K562 (cell line): Measurements from ENCODE around the gene PCDHA7. TPM values are rescaled to one million over a fixed set of nuclear protein-coding genes. Genes with fewer than 3 reads are reported as not detected.

Source experiments
- ATAC-seq: fragments of 200-7000 bp; cut with Tn5 transposase; 3 replicates; pipeline ENCODE4 v1.9.1; 2020; ENCODE audit warnings: moderate library complexity
- BruUV-seq: library from RNA; stranded (reverse); fragments of 400-500 nt; replicated peaks from 2 replicates; lab custom pipeline; 2021; lab: Mats Ljungman, UMichigan
- CTCF ChIA-PET: fragments of 300-600 bp; formaldehyde crosslinking; extraction: SDS; loops from one replicate; lab custom pipeline; 2021; ENCODE audit warnings: low intra/inter-chr PET ratio; lab: Yijun Ruan, JAX
- POLR2A ChIA-PET: fragments of 300-600, 350-650 bp; sonication (Branson Sonifier 250); formaldehyde crosslinking; extraction: SDS; loops from one replicate; lab custom pipeline; 2021; ENCODE audit warnings: antibody characterized with exemption, inconsistent platforms; lab: Yijun Ruan, JAX
- DNase-seq, 4 experiments: peaks; one replicate each; pipeline versions ENCODE4 v3.0.0 to v3.0.0-alpha.2; 2011 to 2018; ENCODE audit warnings: low spot score in 3 of 4, mixed read lengths in 3 of 4; ENCODE audit errors: extremely low read depth in 1 of 4
- FAIRE-seq: peaks from 2 replicates; lab custom pipeline; 2011; peaks lifted over from hg19 to GRCh38; lab: Jason Lieb, UNC
- H2AFZ ChIP-seq: 2 replicates; pipeline ENCODE4 v1.6.0; 2011; ENCODE audit warnings: low read depth, low read length, control low read depth, inconsistent platforms
- H3K27ac ChIP-seq: fragments of 200-600 bp; 3 replicates; pipeline ENCODE4 v1.8.0; 2011; ENCODE audit warnings: low read depth, mild to moderate bottlenecking, control low read depth, inconsistent platforms, low read length, moderate library complexity, mixed read lengths; ENCODE audit errors: extremely low read depth
- H3K27me3 ChIP-seq, 2 experiments: fragments of 300-600 bp in 1 of 2; 2 replicates in 1 of 2; 3 replicates in 1 of 2; pipeline versions ENCODE4 v1.6.0 to v1.8.0; 2011; ENCODE audit warnings: inconsistent platforms in 2 of 2, low read length in 2 of 2, mild to moderate bottlenecking in 1 of 2, mixed read lengths in 1 of 2, moderate library complexity in 1 of 2; ENCODE audit not compliant: control insufficient read depth in 2 of 2, insufficient read depth in 2 of 2
- H3K36me3 ChIP-seq: fragments of 300-600 bp; 3 replicates; pipeline ENCODE4 v1.8.0; 2011; ENCODE audit warnings: mild to moderate bottlenecking, low read length, inconsistent platforms; ENCODE audit not compliant: control insufficient read depth, insufficient read depth
- H3K4me1 ChIP-seq, 2 experiments: fragments of 200-600 bp in 1 of 2; replicated peaks in 1 of 2; 2 replicates in 1 of 2; 3 replicates in 1 of 2; pipeline versions ENCODE4 v1.5.1 to v1.8.0; 2011; ENCODE audit warnings: inconsistent platforms in 2 of 2, low read length in 2 of 2, mild to moderate bottlenecking in 1 of 2, mixed read lengths in 1 of 2, moderate library complexity in 1 of 2; ENCODE audit not compliant: control insufficient read depth in 2 of 2, insufficient read depth in 2 of 2
- H3K4me2 ChIP-seq: 2 replicates; pipeline ENCODE4 v1.6.1; 2011; ENCODE audit warnings: low read length, control low read depth, inconsistent platforms, mixed read lengths; ENCODE audit not compliant: insufficient read depth
- H3K4me3 ChIP-seq: fragments of 200-600 bp; sonication (generic), shearing (Covaris generic); 2 replicates; pipeline ENCODE4 v1.5.1; 2016; ENCODE audit warnings: control low read depth, inconsistent platforms
- H3K79me2 ChIP-seq: fragments of 200-600 bp; 3 replicates; pipeline ENCODE4 v1.8.0; 2011; ENCODE audit warnings: low read length, inconsistent platforms; ENCODE audit not compliant: control insufficient read depth, insufficient read depth
- H3K9ac ChIP-seq, 2 experiments: 2 replicates each; pipeline versions ENCODE4 v1.6.0 to v1.6.1; 2011; ENCODE audit warnings: low read depth in 2 of 2, low read length in 2 of 2, control low read depth in 1 of 2, inconsistent platforms in 1 of 2, mild to moderate bottlenecking in 1 of 2, mixed read lengths in 1 of 2; ENCODE audit not compliant: insufficient read depth in 1 of 2
- H3K9me1 ChIP-seq: one replicate; pipeline ENCODE4 v1.6.0; 2011; ENCODE audit warnings: inconsistent platforms, mild to moderate bottlenecking, low read length, moderate library complexity; ENCODE audit not compliant: control insufficient read depth, insufficient read depth
- H3K9me3 ChIP-seq: replicated peaks from 2 replicates; pipeline ENCODE4 v1.5.1; 2011; ENCODE audit warnings: low read depth, low read length, inconsistent platforms; ENCODE audit not compliant: control insufficient read depth, insufficient read depth
- H4K20me1 ChIP-seq: replicated peaks from 2 replicates; pipeline ENCODE4 v1.6.1; 2011; ENCODE audit warnings: low read length, inconsistent platforms, mixed read lengths; ENCODE audit not compliant: control insufficient read depth, insufficient read depth
- CBFA2T3 ChIP-seq: fragments of 450-650 bp; IDR thresholded peaks from 2 replicates; pipeline ENCODE4 v1.6.1; 2017
- CBFB ChIP-seq: sonication (generic); formaldehyde crosslinking; IDR thresholded peaks from 2 replicates; pipeline ENCODE4 v1.4.0; 2020; ENCODE audit warnings: mild to moderate bottlenecking, missing genetic modification reagents
- ETS2 ChIP-seq: IDR thresholded peaks from 2 replicates; pipeline ENCODE4 v1.6.1; 2016; ENCODE audit warnings: borderline replicate concordance, missing genetic modification characterization, mild to moderate bottlenecking, moderate library complexity, missing compliant biosample characterization; ENCODE audit not compliant: poor library complexity, severe bottlenecking
- FOSL1 ChIP-seq: fragments of 200-800 bp; sonication (Bioruptor generic); conservative IDR thresholded peaks from 2 replicates; pipeline ENCODE4 v1.6.1; 2016; ENCODE audit warnings: missing genetic modification characterization, missing compliant biosample characterization
- FOXK2 ChIP-seq, 2 experiments: fragments of 450-650 bp; IDR thresholded peaks in 1 of 2; conservative IDR thresholded peaks in 1 of 2; 2 replicates each; pipeline ENCODE4 v1.6.1; 2016; ENCODE audit warnings: low read depth in 2 of 2, mild to moderate bottlenecking in 1 of 2
- GATA2 ChIP-seq: sonication (generic); formaldehyde crosslinking; IDR thresholded peaks from 2 replicates; pipeline ENCODE4 v1.4.0; 2020; ENCODE audit warnings: mild to moderate bottlenecking, missing genetic modification reagents
- LCOR ChIP-seq: sonication (generic); formaldehyde crosslinking; IDR thresholded peaks from 2 replicates; pipeline ENCODE4 v1.8.0; 2022; ENCODE audit warnings: mild to moderate bottlenecking, missing genetic modification reagents
- MYNN ChIP-seq, 2 experiments: sonication (generic); formaldehyde crosslinking in 1 of 2; IDR thresholded peaks; 2 replicates each; pipeline versions ENCODE4 v1.5.0 to v1.6.1; 2016 to 2020; ENCODE audit warnings: antibody characterized with exemption in 1 of 2, missing genetic modification reagents in 1 of 2
- NRF1 ChIP-seq, 2 experiments: fragments of 450-650 bp; IDR thresholded peaks in 1 of 2; conservative IDR thresholded peaks in 1 of 2; 2 replicates each; pipeline ENCODE4 v1.6.1; 2014; ENCODE audit warnings: mild to moderate bottlenecking in 2 of 2
- SIRT6 ChIP-seq: IDR thresholded peaks from one replicate; pipeline ENCODE4 v1.6.1; 2012; ENCODE audit warnings: low read depth, mild to moderate bottlenecking, control low read depth, inconsistent platforms, low read length, moderate library complexity
- SMARCB1 ChIP-seq: IDR thresholded peaks from 2 replicates; pipeline ENCODE4 v1.6.1; 2011; ENCODE audit warnings: improper control_type of control experiment, low read depth; ENCODE audit not compliant: insufficient read length
- ZNF274 ChIP-seq: IDR thresholded peaks from 2 replicates; pipeline ENCODE4 v1.6.1; 2011; ENCODE audit warnings: low read depth, mild to moderate bottlenecking, low read length, moderate library complexity, borderline replicate concordance
- ZNF57 ChIP-seq: fragments of 450-650 bp; formaldehyde crosslinking; IDR thresholded peaks from 2 replicates; pipeline ENCODE4 v1.4.0; 2020; ENCODE audit warnings: mild to moderate bottlenecking, moderate library complexity
- ZNF589 ChIP-seq: fragments of 200-800 bp; sonication (Bioruptor generic); IDR thresholded peaks from 2 replicates; pipeline ENCODE4 v1.6.1; 2016; ENCODE audit warnings: low read depth, missing genetic modification characterization, missing compliant biosample characterization
- WGBS: fragments of 100-300 bp; shearing (Covaris generic); methylation state at CpG from one replicate; pipeline ENCODE4 v1.1.6; 2016; ENCODE audit warnings: low coverage, mixed read lengths; ENCODE audit not compliant: insufficient coverage; ENCODE audit errors: missing lambda C conversion rate; 5-methylcytosine and 5-hydroxymethylcytosine counted together
- in situ Hi-C: fragments of 300-500 bp; cut with MboI; formaldehyde crosslinking; loops from 4 replicates; pipeline ENCODE4 v1.15.0; 2018; ENCODE audit warnings: inconsistent platforms, mixed read lengths
- intact Hi-C: fragments of 100-400 bp; cut with micrococcal nuclease; formaldehyde crosslinking; loops from 2 replicates; pipeline ENCODE4 v1.14.2; 2022
- polyA plus RNA-seq, 8 experiments: library from polyadenylated mRNA; depleted of rRNA in 4 of 8; stranded (reverse) in 5 of 8; unstranded in 3 of 8; fragments of >200 nt; fragmentation: Nextera tagmentation in 2 of 8; fragmentation: Illumina TruSeq in 1 of 8; extraction: Ambion mirVana in 2 of 8; extraction: Trizol in 1 of 8; gene quantifications; 2 replicates each; pipeline versions ENCODE4 v1.2.1 to v1.2.3, GENCODE V29; 2011 to 2014; ENCODE audit warnings: inconsistent platforms in 1 of 8, missing spikeins in 1 of 8
- total RNA-seq, 7 experiments: library from RNA; depleted of rRNA in 6 of 7; stranded (reverse); fragments of >200 nt in 6 of 7; fragmentation: Illumina TruSeq in 2 of 7; extraction: Trizol in 2 of 7; gene quantifications; 2 replicates each; pipeline versions ENCODE4 v1.2.1 to v1.2.3, GENCODE V29; 2011 to 2021; ENCODE audit warnings: low replicate concordance in 1 of 7
- TF ChIP-seq, protein P1 (sequence below): fragments of 250-450 bp; sonication (Bioruptor Pico); IDR thresholded peaks from 2 replicates; pipeline ENCODE4 v1.4.0; 2020
- TF ChIP-seq, protein P2 (sequence below): fragments of 250-450 bp; sonication (Bioruptor Pico); IDR thresholded peaks from 2 replicates; pipeline ENCODE4 v1.5.1; 2021; ENCODE audit warnings: mild to moderate bottlenecking
- TF ChIP-seq, protein P3 (sequence below), 2 experiments: fragments of 450-650 bp in 1 of 2; sonication (generic) in 1 of 2; formaldehyde crosslinking in 1 of 2; IDR thresholded peaks in 1 of 2; conservative IDR thresholded peaks in 1 of 2; 2 replicates each; pipeline versions ENCODE4 v1.6.1 to v1.8.1; 2016 to 2023; ENCODE audit warnings: mild to moderate bottlenecking in 2 of 2, moderate library complexity in 2 of 2, inconsistent platforms in 1 of 2, missing genetic modification reagents in 1 of 2

The PCDHA7 gene
- total and polyA plus RNA-seq, 9 of the 15 experiments (the other 6 are each of a cell fraction or from before 2014, with no cell fraction given) = not detected

DNA sequence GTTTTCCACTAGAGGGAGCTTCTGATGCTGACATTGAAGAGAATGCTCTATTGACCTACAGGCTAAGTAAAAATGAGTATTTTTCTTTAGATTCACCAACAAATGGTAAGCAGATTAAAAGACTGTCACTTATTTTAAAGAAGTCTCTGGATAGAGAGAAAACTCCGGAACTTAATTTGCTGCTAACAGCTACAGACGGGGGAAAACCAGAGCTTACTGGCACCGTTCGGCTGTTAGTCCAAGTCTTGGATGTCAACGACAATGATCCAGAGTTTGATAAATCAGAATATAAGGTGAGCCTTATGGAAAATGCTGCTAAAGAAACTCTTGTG, 35.5 kb downstream of the PCDHA7 start:
- Histone ChIP-seq H3K9me3 (no peaks in the 10 kb centered on the region), H3K4me3 (no peak overlapping the region), H3K79me2 (no peaks in the 10 kb centered on the region), H3K27me3 (no peaks in the 10 kb centered on the region), H3K36me3 (no peaks in the 10 kb centered on the region), H4K20me1 (no peaks in the 10 kb centered on the region), H3K9ac (no peak overlapping the region), H3K4me2 (no peak overlapping the region), H3K9me1 (no peaks in the 10 kb centered on the region), H3K27ac (no peak overlapping the region), H2AFZ (no peak overlapping the region), H3K4me1 (no peaks in the 10 kb centered on the region)
- ChIA-PET POLR2A (interaction anchor here (0.6 kb wide), 1 partner anchor 12 kb away, joined by 3 read pairs; no protein-coding TSS in a partner anchor), CTCF (no interaction called here)
- in situ Hi-C loops = no loop called here
- WGBS = 4% methylated on average over 5 of the region's 5 CpGs
- BruUV-seq = no TSS peak
- DNase-seq (no peak), FAIRE-seq (no peak), ATAC-seq (no peak)
- intact Hi-C loops = loop anchor here (5.0 kb wide), 1 partner anchor 173 kb away; no protein-coding TSS in a partner anchor
- TF ChIP-seq FOXK2 (conservative IDR thresholded peaks at IDR 0.05 in 1 of 2, IDR thresholded peaks at IDR 0.05 in 1 of 2; ENCODE audit: low read depth in 2 of 2) (no peak), CBFB (CRISPR knock-in tag) (no peak), ZNF274 (no peak), NRF1 (conservative IDR thresholded peaks at IDR 0.05 in 1 of 2, IDR thresholded peaks at IDR 0.05 in 1 of 2) (no peak), ZNF57 (CRISPR knock-in tag) (no peak), SIRT6 (no peak), LCOR (no peak), CBFA2T3 (no peak), GATA2 (CRISPR knock-in tag) (no peak), MYNN (IDR thresholded peaks at IDR 0.05) (no peak), MYNN (CRISPR knock-in tag; IDR thresholded peaks at IDR 0.05) (no peak), ETS2 (tag) (no peak), FOSL1 (tag) (no peak), SMARCB1 (no peak), ZNF589 (CRISPR knock-in tag) (no peak)
- TF ChIP-seq, protein P1, sequence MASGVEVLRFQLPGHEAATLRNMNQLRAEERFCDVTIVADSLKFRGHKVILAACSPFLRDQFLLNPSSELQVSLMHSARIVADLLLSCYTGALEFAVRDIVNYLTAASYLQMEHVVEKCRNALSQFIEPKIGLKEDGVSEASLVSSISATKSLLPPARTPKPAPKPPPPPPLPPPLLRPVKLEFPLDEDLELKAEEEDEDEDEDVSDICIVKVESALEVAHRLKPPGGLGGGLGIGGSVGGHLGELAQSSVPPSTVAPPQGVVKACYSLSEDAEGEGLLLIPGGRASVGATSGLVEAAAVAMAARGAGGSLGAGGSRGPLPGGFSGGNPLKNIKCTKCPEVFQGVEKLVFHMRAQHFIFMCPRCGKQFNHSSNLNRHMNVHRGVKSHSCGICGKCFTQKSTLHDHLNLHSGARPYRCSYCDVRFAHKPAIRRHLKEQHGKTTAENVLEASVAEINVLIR (CRISPR knock-in tag) = no peak
- TF ChIP-seq, protein P2, sequence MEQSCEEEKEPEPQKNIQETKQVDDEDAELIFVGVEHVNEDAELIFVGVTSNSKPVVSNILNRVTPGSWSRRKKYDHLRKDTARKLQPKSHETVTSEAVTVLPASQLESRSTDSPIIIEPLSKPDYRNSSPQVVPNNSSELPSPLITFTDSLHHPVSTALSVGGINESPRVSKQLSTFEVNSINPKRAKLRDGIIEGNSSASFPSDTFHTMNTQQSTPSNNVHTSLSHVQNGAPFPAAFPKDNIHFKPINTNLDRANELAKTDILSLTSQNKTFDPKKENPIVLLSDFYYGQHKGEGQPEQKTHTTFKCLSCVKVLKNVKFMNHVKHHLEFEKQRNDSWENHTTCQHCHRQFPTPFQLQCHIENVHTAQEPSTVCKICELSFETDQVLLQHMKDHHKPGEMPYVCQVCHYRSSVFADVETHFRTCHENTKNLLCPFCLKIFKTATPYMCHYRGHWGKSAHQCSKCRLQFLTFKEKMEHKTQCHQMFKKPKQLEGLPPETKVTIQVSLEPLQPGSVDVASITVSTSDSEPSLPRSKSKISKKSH = no peak
- TF ChIP-seq, protein P3, sequence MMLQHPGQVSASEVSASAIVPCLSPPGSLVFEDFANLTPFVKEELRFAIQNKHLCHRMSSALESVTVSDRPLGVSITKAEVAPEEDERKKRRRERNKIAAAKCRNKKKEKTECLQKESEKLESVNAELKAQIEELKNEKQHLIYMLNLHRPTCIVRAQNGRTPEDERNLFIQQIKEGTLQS (IDR thresholded peaks at IDR 0.05) = no peak
- TF ChIP-seq, protein P3 (CRISPR knock-in tag; conservative IDR thresholded peaks at IDR 0.05) = no peak
- TF ChIP-seq, all 486 proteins: peak for 0
